Gastrocnemius medialis (tissue), 4 donors: Measurements from ENCODE around the gene SLC39A13. TPM values are rescaled to one million over a fixed set of nuclear protein-coding genes. Genes with fewer than 3 reads are reported as not detected.

Source experiments
- ATAC-seq, 2 donors: fragments of 150-250 bp; one replicate each; pipeline ENCODE4 v1.9.1; 2016
- DNase-seq, 2 donors: peaks; one replicate each; pipeline ENCODE4 v3.0.0-alpha.2; 2019
- H3K27ac ChIP-seq, 4 donors: fragments of 200-600 bp; sonication (generic); 1 replicate in 1 of 4; 2 replicates in 3 of 4; pipeline ENCODE4 v1.5.1; 2016 to 2018; ENCODE audit warnings: mild to moderate bottlenecking in 2 of 4, moderate library complexity in 1 of 4
- H3K27me3 ChIP-seq, 3 donors: fragments of 200-600 bp; sonication (generic) in 2 of 3; 1 replicate in 1 of 3; 2 replicates in 2 of 3; pipeline versions ENCODE4 v1.5.1 to v1.6.0; 2016 to 2019; ENCODE audit warnings: mild to moderate bottlenecking in 1 of 3, moderate library complexity in 1 of 3
- H3K36me3 ChIP-seq, 2 donors: fragments of 200-600 bp; sonication (generic) in 1 of 2; one replicate each; pipeline ENCODE4 v1.5.1; 2017 to 2018
- H3K4me1 ChIP-seq, 2 donors: fragments of 200-600 bp; sonication (generic) in 1 of 2; one replicate each; pipeline ENCODE4 v1.5.1; 2016 to 2017; ENCODE audit warnings: mild to moderate bottlenecking in 2 of 2
- H3K4me3 ChIP-seq, 4 donors: fragments of 200-600 bp; sonication (generic) in 3 of 4; 1 replicate in 1 of 4; 2 replicates in 3 of 4; pipeline ENCODE4 v1.5.1; 2016 to 2019; ENCODE audit warnings: mild to moderate bottlenecking in 2 of 4
- H3K9me3 ChIP-seq, 3 donors: fragments of 200-600 bp; sonication (generic) in 2 of 3; 1 replicate in 1 of 3; 2 replicates in 2 of 3; pipeline ENCODE4 v1.5.1; 2016 to 2019
- POLR2A ChIP-seq, 2 donors: fragments of 450-650 bp; IDR thresholded peaks; one replicate each; pipeline ENCODE4 v1.6.1; 2017; ENCODE audit warnings: antibody characterized with exemption in 2 of 2, mild to moderate bottlenecking in 2 of 2, moderate library complexity in 2 of 2
- in situ Hi-C, 4 donors: fragments of 200-750 bp; cut with MboI; loops; one replicate each; pipeline versions ENCODE4 v1.15.0 to v1.8.0; 2017; ENCODE audit warnings: low sequenced_read_pairs in 4 of 4
- intact Hi-C: fragments of 100-400 bp; cut with DNase I; formaldehyde crosslinking; loops from one replicate; pipeline ENCODE4 v1.15.1; 2023; ENCODE audit warnings: low total_unique reads
- microRNA-seq, 2 donors: library from miRNA; unstranded; fragments of <30 nt; microRNA quantifications; one replicate each; pipeline ENCODE4, GENCODE V29; 2016; ENCODE audit warnings: borderline replicate concordance in 2 of 2
- total RNA-seq, 4 donors: library from RNA; depleted of rRNA; stranded (reverse); fragments of >200 nt; gene quantifications; one replicate each; pipeline versions ENCODE4 v1.1.0 to v1.2.3, GENCODE V29; 2016
- TF ChIP-seq, protein P1 (sequence below), 5 experiments: fragments of 450-650 bp in 3 of 5; fragments of 200-600 bp in 2 of 5; sonication (generic) in 2 of 5; IDR thresholded peaks in 4 of 5; conservative IDR thresholded peaks in 1 of 5; 1 replicate in 4 of 5; 2 replicates in 1 of 5; pipeline ENCODE4 v1.5.1; 2016 to 2019; ENCODE audit warnings: antibody characterized with exemption in 5 of 5, mild to moderate bottlenecking in 3 of 5, moderate library complexity in 3 of 5

The SLC39A13 gene
- total RNA-seq, 4 donors from 2014 or later: 16.8 to 48.9 (median 25.6) TPM

DNA sequence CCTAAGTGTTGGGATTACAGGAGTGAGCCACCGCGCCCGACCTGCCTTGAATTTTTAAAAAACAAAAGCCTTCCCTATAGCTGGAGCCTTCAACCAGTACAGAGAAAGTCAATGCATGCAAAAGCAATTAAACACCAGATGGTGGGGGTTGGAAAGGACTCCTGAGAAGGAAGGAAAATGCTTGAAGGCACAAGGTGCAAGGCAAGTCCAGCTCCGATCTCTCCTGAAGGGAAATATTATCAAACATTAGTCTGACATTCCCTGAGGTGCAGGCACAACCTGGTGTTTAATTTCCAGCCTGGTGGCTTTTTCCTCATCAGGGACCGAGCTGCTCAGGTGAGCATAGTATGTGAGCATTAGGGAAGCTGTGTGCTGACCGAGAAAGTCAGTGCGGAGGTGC, 53.5 kb downstream of the SLC39A13 start:
- Histone ChIP-seq H3K9me3 (no peaks in the 10 kb centered on the region), H3K4me3 (no peak overlapping the region), H3K36me3 (no peaks in the 10 kb centered on the region), H3K27ac (no peak overlapping the region), H3K4me1 (peaks cover 14 to 21% of the 10 kb centered on the region in 2 donors), H3K27me3 (no peaks in the 10 kb centered on the region)
- no peak for TF ChIP-seq POLR2A (IDR thresholded peaks at IDR 0.05)
- TF ChIP-seq, protein P1, sequence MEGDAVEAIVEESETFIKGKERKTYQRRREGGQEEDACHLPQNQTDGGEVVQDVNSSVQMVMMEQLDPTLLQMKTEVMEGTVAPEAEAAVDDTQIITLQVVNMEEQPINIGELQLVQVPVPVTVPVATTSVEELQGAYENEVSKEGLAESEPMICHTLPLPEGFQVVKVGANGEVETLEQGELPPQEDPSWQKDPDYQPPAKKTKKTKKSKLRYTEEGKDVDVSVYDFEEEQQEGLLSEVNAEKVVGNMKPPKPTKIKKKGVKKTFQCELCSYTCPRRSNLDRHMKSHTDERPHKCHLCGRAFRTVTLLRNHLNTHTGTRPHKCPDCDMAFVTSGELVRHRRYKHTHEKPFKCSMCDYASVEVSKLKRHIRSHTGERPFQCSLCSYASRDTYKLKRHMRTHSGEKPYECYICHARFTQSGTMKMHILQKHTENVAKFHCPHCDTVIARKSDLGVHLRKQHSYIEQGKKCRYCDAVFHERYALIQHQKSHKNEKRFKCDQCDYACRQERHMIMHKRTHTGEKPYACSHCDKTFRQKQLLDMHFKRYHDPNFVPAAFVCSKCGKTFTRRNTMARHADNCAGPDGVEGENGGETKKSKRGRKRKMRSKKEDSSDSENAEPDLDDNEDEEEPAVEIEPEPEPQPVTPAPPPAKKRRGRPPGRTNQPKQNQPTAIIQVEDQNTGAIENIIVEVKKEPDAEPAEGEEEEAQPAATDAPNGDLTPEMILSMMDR (IDR thresholded peaks at IDR 0.05 in 4 of 5, conservative IDR thresholded peaks at IDR 0.05 in 1 of 5): no peak
- ATAC-seq: no peak
- no peak for DNase-seq
- intact Hi-C loops: no loop called here
- in situ Hi-C loops: no loop called here

DNA sequence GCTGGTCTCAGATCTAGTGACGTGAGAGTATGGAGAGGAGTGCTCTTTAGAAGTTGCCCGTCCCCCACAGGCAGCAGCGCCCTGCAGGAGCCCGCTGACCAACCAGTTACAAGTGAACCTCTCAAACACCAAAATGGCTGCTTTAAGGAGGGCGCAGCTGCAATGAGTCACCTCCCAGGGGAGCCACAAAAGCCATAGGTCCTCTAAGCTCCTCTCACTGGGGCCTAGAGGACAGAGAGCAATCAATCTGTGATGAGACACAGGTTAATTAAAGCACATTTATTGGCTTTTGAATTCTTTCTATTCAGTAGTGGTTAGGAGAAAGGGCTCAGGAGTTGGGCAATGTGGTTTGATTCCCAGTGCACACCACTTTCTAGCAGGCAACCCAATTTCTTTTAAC, 56.1 kb downstream of the SLC39A13 start:
- TF ChIP-seq, protein P1 (IDR thresholded peaks at IDR 0.05 in 4 of 5, conservative IDR thresholded peaks at IDR 0.05 in 1 of 5): no peak
- no peak for TF ChIP-seq POLR2A (IDR thresholded peaks at IDR 0.05)

More for the DNA sequence above, 56.1 kb downstream of the SLC39A13 start:
- no peak overlapping the region for H3K4me3 ChIP-seq
- peaks cover 23 to 38% of the 10 kb centered on the region in 2 donors for H3K4me1 ChIP-seq
- DNase-seq (no peak), ATAC-seq (no peak)
- peaks cover 0 to 14% of the 10 kb centered on the region in 2 donors for H3K36me3 ChIP-seq
- in situ Hi-C loops (no loop called here), intact Hi-C loops (no loop called here)
- no peaks in the 10 kb centered on the region for H3K27me3 ChIP-seq
- no peaks in the 10 kb centered on the region for H3K9me3 ChIP-seq
- H3K27ac ChIP-seq: peak overlapping the region in 1 of 4 donors; percentile 29

Small RNA genes lying within 50 kb of the gene (microRNA-seq; reads per million reads assigned to microRNA genes)
- gene MIR4487: 0 reads per million in 2 donors

Other genes with a start within 250 kb of the SLC39A13 start
- gene ARFGAP2, start 231.7 kb upstream of the SLC39A13 start, total RNA-seq: 100 to 1,000 TPM; 120 to 165 (median 142) TPM
- 100 to 1,000 TPM; 129 to 369 (median 205) TPM for gene PACSIN3, start 222.2 kb upstream of the SLC39A13 start, total RNA-seq
- 10 to 100 TPM in 1 of 4 donors, 1 to 10 TPM in 3; 4.7 to 11.5 (median 7.1) TPM for gene DDB2, start 193.6 kb upstream of the SLC39A13 start, total RNA-seq
- gene ACP2, start 159.8 kb upstream of the SLC39A13 start, total RNA-seq: 10 to 100 TPM; 12.4 to 36.2 (median 27.9) TPM
- 10 to 100 TPM in 3 of 4 donors, 1 to 10 TPM in 1; 7.9 to 16.3 (median 12.1) TPM for gene NR1H3, start 150.6 kb upstream of the SLC39A13 start, total RNA-seq
- 10 to 100 TPM; 39.4 to 47.9 (median 41.6) TPM for gene MADD, start 138.5 kb upstream of the SLC39A13 start, total RNA-seq
- gene MYBPC3, start 55.9 kb upstream of the SLC39A13 start, total RNA-seq: under 1 TPM in 1 of 4 donors, not detected in 3; 0.07 TPM
- gene SPI1, start 30.0 kb upstream of the SLC39A13 start, total RNA-seq: 1 to 10 TPM in 3 of 4 donors, under 1 TPM in 1; 0.44 to 7.0 (median 4.2) TPM
- gene PSMC3, start 17.8 kb downstream of the SLC39A13 start, total RNA-seq: 100 to 1,000 TPM; 243 to 350 (median 329) TPM
- 10 to 100 TPM; 48.9 to 68.6 (median 59.4) TPM for gene RAPSN, start 40.5 kb downstream of the SLC39A13 start, total RNA-seq
- gene CELF1, start 144.5 kb downstream of the SLC39A13 start, total RNA-seq: 100 to 1,000 TPM; 106 to 185 (median 136) TPM
- gene PTPMT1, start 157.0 kb downstream of the SLC39A13 start, total RNA-seq: 10 to 100 TPM; 58.2 to 87.9 (median 79.8) TPM
- gene KBTBD4, start 170.4 kb downstream of the SLC39A13 start, total RNA-seq: 10 to 100 TPM; 25.0 to 35.6 (median 30.4) TPM
- gene NDUFS3, start 170.5 kb downstream of the SLC39A13 start, total RNA-seq: 100 to 1,000 TPM; 143 to 240 (median 194) TPM
- not detected for gene FAM180B, start 178.1 kb downstream of the SLC39A13 start, total RNA-seq
- gene C1QTNF4, start 185.8 kb downstream of the SLC39A13 start, total RNA-seq: under 1 TPM in 3 of 4 donors, not detected in 1; 0.62 to 0.71 (median 0.71) TPM
- 100 to 1,000 TPM in 1 of 4 donors, 10 to 100 TPM in 3; 70.3 to 139 (median 85.6) TPM for gene MTCH2, start 234.0 kb downstream of the SLC39A13 start, total RNA-seq